Cardiac septum (tissue), 1 donor: ENCODE data around the gene ZNF791. TPM values are rescaled to one million over a fixed set of nuclear protein-coding genes. Genes with fewer than 3 reads are reported as not detected.
A peak's percentile ranks its signal among the peaks of the same experiment; 100 is the strongest.
"Not testable (repeated sequence)": the region's sequence is repeated elsewhere in the genome, so short reads cannot be mapped to it uniquely, and the experiment has no call there.

Experiments
- DNase-seq: peaks from one replicate; pipeline ENCODE4 v3.0.0-alpha.2; 2020; ENCODE audit warnings: low spot score
- intact Hi-C: fragments of 100-400 bp; cut with DNase I; formaldehyde crosslinking; loops from one replicate; pipeline ENCODE4 v1.14.0; 2022
- long read RNA-seq: library from polyadenylated mRNA; unstranded; transcript quantifications from one replicate; pipeline ENCODE4 v2.0.0, GENCODE V29; 2021
- total RNA-seq: library from RNA; stranded (reverse); fragmentation: NEBNext Ultra II Directional; extraction: Animal tissue kit (Norgen Biotek cat#: 25700); gene quantifications from one replicate; pipeline ENCODE4 v1.2.1, GENCODE V29; 2021
- donor health status: DM: no; HTN: no; CAD: no.

Gene ZNF791
- 14.8 TPM for total RNA-seq
- long read RNA-seq, full-length matches to known transcripts: 11 of 14 reads
- long read RNA-seq, partial matches to known transcripts: 1 of 14 reads
- long read RNA-seq, other reads (novel, unspliced or antisense): 2 of 14 reads

DNA sequence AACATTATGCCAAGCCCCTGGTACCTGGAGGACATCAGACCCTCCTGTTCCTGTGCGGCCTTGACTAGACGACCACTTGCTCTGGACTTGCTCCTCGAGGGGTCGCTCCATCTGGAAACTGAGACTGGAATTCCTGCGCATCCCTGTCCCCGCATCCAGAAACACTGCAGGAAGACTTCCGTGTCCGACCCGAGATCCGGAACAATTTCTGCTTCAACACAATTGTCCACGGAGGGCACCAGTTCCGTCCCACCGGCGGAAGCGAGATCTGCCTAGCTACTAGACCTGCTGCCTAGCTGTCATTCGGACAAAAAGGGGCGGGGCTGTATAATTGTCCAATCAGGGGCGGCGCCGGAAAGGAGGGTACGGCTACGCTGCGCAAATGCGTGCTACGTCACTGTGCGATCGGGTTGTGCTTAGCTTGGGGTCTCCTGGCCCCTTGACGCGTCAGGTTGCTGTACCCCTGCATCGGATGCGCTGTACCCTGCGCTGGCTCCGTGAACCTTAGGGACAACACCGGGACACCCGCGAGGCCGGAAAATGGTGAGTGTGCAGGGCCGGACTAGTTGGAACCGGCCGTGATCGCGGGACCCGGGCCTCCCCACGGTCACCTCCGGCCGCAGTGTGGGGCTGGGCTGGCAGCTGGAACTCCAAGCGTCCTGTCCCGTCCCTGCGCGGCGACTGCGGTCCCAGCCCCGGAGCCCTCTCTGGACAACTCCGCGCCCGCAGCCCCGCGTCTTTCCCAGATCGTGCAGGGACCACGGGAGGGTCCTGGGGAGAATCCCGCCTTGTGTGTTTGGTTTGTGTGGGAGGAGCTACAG, at the start of gene ZNF791, which contains the start of gene ZNF490:
ZNF791 (plus strand) TSS at position 381 of the 821 bp plus-strand sequence; CDS start at position 541, 160 bp downstream.
ZNF490 (minus strand) TSS at position 274 of the 821 bp plus-strand sequence; CDS start at position 141, 133 bp downstream.
- DNase-seq: peak; percentile 99
- intact Hi-C loops: loop anchor here (2.0 kb wide), 1 partner anchor 60 kb away; the partner anchor contains the start of gene ZNF564

DNA sequence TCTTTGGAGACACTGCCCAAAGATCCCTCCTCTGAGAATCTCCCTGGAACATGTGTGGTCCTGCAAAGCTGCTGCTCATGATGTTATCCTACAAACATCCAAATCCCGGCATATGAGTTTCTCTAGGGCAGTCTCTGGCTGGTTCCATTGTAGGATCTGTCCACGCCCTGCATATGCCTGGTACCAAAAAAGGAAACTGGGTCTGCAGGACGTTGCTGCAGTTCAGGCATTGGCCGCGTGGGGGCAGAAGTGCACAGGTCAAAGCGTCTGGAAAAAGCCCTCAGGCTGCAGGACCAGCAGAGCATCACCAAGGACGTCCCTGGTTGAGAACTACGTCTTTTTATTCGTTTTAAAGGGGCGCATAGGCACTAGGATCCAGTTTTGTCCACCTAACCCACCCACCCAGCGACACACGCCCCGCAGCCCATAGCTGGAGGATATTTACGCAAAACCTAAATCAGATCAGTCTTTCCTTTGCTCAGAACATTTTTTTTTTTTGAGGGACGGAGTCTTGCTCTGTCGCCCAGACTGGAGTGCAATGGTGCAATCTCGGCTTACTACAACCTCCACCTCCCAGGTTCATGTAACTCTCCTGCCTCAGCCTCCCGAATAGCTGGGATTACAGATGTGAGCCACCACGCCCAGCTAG, 46.6 kb upstream of the ZNF791 start:
- DNase-seq: peak; percentile 94
- intact Hi-C loops: loop anchor here (5.0 kb wide), 1 partner anchor 103 kb away; the partner anchor contains the start of genes MAN2B1 and WDR83

DNA sequence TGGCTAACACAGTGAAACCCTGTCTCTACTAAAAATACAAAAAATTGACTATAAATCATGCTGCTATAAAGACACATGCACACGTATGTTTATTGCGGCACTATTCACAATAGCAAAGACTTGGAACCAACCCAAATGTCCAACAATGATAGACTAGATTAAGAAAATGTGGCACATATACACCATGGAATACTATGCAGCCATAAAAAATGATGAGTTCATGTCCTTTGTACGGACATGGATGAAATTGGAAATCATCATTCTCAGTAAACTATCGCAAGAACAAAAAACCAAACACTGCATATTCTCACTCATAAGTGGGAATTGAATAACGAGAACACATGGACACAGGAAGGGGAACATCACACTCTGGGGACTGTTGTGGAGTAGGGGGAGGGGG, 44.3 kb upstream of the ZNF791 start:
- DNase-seq, intact Hi-C loops: not testable (repeated sequence)

DNA sequence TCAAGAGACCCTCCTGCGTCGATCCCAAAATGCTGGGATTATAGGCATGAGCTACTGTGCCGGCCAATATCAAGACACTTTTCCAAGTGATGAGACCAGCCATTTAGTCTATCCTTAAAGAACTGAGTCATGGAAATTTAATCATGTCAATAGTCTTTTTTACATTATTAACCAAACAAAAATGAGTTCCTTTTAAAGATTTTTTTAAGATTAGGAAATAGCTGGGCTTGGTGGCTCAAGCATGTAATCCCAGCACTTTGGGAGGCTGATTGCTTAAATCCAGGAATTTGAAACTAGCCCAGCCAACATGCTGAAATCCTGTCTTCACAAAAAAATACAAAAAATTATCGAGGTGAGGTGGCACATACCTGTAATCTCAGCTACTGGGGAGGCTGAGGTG, 42.8 kb upstream of the ZNF791 start:
- no peak for DNase-seq
- intact Hi-C loops: no loop called here

DNA sequence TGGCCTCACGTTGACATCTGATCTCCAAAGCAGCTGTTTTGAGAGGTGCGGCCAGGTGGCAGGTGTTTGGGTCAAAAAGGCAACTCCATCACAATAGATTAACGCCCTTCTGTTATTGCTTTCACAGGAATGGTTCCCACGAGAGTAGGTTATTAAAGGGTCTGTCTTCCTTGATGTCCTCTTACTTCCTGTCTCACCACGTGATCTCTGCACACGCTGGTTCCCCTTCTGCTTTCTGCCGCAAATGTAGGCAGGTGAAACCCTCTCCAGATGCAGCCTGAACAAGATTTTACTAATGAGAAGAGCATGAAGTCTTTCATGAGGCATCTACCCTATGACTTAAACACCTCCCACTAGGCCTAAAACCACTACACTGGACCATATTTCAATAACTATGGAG, 36.7 kb upstream of the ZNF791 start:
- intact Hi-C loops: no loop called here
- no peak for DNase-seq

DNA sequence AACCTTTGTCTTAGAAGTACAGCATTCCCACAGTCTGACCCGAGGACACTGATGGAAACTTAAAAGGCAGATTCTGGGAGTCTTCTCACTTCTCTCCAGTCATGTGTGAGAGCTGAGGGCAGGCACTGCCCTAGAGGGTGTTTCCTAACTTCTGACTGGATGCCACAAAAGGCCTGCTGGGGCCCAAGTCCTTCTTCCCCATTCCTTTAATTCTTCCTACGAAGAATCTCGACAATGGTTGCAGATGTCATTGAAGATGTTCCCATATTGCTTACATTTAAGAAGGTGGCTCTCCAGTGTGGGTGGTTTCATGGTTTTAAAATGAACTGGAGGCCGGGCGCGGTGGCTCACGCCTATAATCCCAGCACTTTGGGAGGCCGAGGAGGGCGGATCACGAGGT, 32.1 kb upstream of the ZNF791 start:
- intact Hi-C loops: no loop called here
- no peak for DNase-seq

DNA sequence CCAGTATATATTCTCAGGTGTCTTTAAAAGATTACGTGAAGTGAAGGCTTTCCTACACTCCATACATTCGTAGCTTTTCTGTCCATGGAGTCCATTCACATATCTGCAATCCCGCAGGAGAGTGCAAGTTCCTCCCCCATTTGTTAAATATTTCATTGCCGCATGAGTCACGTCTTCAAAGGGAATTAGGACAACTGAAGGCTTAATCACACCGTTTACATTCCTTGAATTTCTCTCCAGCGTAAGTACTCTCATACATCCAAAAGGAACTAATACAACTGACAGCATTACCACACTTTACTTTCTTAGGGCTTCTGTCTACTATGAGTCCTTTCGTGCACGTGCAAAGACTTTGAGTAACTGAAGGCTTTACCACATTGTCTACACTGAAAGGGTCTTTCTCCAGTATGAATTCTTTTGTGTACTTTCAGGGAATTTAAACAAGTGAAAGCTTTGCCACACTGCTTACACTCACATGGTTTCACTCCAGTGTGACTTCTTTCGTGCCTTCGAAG, 30.5 kb upstream of the ZNF791 start:
- intact Hi-C loops: no loop called here

DNA sequence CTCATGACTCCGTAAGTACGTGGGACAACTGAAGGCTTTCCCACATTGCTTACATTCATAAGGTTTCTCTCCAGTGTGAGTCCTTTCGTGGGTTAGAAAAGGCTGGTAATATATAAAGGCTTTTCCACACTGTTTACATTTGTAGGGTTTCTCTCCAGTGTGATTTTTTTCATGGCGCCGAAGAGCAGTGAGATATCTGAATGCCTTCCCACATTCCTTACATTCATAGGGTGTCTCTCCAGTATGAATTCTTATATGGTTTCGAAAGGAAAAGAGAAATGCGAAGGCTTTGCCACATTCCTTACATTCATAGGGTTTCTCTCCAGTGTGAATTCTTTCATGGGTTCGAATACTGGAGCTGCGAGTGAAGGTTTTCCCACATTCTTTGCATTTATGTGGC, 29.6 kb upstream of the ZNF791 start:
- intact Hi-C loops: no loop called here
- no peak for DNase-seq

More for the DNA sequence above, 30.5 kb upstream of the ZNF791 start:
- DNase-seq: no peak

DNA sequence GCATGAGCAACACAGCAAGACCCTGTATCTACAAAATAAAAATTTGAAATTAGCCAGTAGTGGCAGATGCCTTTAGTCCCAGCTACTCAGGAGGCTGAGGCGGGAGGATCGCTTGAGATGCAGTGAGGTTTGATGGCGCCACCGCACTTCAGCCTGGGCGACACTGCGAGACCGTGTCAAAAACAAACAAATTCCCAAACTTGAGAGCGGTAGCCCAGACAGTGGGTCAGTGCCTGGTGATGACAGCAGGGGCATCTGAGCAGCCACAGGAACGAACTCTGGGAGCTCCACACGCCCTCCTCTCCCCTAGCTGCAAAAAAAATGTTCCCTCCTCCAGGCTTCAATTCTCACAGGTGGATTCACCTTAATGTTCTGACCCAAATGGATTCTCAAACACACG, 14.2 kb upstream of the ZNF791 start:
- intact Hi-C loops: no loop called here
- no peak for DNase-seq

DNA sequence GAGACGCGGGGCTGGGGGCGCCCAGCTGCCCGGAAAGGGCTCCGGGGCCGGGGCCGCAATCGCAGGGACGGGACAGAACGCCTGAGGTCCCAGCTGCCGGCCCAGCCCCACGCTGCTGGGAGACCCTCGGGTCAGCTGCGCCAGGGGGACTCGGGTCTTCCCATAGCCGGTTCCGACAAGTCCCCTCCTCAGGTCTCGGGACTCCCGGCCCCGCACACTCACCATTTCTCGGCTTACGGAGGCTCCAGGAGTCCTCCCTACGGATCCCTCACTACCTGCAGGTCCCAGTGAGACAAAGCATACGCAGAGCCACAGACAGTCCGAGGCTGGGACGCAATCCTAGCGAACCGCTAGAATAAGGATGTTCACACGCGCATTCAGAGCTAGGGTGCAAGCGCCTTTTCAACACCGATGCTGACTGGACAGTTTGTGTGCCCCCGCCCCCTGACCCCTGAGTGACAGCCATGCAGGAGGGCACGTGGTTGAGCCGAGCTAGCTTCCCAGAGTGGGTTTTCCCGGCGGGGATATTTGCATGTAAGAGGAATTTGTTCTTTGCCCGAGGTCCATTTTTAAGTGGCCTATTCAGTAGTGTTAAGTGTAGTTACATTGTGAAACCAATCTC, 13.7 kb upstream of the ZNF791 start:
- no peak for DNase-seq
- intact Hi-C loops: no loop called here

DNA sequence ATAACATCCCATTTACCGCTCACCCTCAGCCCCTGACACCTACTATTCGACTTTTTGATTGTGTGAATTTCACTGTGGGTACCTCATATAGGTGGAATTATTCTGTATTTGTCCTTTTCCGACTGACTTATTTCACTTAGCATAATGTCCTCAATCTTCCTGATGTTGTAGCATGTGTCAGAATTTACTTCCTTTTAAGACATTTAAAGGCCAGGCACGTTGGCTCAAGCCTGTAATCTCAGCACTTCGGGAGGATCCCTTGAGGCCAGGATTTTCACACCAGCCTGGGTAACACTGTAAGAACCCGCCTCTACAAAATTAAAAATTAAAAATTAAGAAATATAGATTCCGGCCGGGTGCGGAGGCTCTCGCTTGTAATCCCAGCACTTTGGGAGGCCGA, 13.1 kb upstream of the ZNF791 start:
- DNase-seq: no peak
- intact Hi-C loops: no loop called here

DNA sequence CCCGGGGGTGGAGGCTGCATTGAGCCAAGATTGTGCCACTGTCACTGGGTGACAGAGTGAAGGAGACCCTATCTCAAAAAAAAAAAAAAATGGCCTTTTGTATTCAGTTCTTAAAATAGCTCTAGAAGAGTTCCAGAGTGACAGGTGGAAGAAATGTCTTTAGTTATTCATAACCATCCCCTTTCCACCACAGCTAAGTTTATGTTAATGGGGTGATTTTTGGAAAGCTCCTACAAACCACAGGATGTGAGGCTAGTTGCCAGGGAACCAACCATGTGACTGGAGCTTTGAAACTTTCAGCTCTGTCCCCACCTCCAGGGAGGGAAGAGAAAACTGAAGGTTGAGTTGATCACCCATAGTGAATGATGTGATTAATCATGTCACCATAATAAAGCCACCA, 7.0 kb upstream of the ZNF791 start:
- no peak for DNase-seq
- intact Hi-C loops: no loop called here

DNA sequence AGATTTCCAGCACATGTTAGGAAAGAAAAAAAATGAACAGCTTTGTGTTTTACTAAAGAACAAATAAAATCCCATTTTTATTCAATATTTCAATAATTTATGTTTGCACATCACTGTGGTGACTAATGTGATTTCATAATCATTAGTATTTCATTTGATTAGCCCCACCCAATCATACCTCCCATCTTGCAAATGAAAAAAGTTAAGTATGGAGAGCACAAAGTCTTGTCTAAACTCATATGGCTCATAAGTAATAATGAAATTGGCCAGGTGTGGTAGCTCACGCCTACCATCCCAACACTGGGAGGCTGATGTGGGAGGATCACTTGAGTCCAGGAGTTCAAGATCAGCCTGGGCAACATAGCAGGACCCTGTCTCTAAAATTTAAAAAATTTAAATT, 3.9 kb upstream of the ZNF791 start:
- intact Hi-C loops: no loop called here
- DNase-seq: no peak

DNA sequence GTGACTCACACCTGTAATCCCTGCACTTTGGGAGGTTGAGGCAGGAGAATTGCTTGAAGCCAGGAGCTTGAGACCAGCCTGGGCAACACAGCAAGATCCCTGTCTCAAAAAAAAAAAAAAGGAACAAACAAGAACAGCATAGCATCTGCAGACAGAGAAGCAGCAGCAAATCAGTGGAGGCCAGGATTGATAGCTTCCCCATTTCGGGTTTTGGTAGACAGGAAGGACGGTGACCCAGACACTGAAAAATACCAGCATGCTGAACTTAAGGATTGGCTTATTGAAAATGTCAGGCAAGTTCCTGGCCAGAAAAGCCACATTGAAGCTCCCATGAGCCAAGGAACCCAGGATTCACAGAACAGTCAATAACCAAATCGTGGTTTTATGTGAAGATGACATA, 3.1 kb upstream of the ZNF791 start:
- intact Hi-C loops: no loop called here
- no peak for DNase-seq

DNA sequence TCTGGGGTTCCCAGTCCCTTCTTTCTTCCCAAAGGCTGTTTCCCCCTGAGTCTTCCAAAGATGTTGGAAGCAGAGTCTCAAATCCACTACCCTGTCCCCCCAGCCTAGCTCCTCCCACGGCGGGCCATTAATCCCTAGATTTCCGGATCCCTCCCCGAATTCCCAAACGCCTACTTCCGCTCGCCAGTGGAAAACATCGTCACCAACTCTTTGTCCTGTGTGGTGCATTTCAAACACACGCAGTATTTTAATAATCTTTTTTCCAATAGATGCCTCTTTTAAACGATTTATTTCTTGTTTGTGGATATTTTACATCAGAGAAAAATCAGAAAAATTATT, 610 bp downstream of the ZNF791 start:
- peak; percentile 79 for DNase-seq
- intact Hi-C loops: loop anchor here (2.0 kb wide), 1 partner anchor 61 kb away; the partner anchor contains the start of gene ZNF564

DNA sequence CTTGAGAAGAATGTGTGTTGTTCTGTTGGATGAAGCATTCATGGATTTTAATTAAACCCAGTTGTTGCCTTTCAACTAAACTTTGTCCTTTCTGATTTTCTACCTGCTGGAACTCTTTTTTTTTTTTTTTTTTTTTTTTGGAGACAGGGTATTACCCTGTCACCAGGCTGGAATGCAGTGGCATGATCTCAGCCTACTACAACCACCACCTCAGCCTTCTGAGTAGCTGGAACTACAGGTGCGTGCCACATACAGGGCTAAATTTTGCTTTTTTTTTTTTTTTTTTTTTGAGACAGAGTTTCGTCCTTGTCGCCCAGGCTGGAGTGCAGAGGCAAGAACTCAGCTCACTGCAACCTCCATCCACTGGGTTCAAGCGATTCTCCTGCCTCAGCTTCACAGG, 6.9 kb downstream of the ZNF791 start:
- intact Hi-C loops: no loop called here
- no peak for DNase-seq

DNA sequence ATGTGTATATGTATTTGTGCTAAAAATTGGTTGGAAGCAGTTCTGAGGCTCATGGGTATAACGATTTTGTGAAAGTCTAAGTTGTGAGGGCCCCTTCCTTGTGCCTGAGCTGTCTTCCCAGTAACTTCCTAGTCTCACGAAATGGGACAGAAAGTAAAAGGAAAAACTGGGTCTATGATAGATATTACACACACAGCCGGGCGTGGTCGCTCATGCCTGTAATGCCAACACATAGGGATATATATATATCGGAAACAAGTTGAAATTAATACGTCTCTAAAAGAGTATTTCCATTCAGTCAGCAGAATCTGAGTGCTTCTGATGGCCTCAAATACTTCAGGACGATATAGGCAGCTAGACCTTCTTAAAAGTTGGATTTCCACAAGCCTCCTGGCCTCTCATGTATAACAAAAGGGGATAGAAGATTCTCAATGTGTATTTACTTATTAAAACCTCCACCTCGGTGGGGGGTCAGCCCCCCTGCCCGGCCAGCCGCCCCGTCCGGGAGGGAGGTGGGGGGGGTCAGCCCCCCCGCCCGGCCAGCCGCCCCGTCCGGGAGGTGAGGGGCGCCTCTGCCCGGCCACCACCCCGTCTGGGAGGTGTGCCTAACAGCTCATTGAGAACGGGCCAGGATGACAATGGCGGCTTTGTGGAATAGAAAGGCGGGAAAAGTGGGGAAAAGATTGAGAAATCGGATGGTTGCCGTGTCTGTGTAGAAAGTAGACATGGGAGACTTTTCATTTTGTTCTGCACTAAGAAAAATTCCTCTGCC, 10.7 kb downstream of the ZNF791 start:
- DNase-seq, intact Hi-C loops: not testable (repeated sequence)

DNA sequence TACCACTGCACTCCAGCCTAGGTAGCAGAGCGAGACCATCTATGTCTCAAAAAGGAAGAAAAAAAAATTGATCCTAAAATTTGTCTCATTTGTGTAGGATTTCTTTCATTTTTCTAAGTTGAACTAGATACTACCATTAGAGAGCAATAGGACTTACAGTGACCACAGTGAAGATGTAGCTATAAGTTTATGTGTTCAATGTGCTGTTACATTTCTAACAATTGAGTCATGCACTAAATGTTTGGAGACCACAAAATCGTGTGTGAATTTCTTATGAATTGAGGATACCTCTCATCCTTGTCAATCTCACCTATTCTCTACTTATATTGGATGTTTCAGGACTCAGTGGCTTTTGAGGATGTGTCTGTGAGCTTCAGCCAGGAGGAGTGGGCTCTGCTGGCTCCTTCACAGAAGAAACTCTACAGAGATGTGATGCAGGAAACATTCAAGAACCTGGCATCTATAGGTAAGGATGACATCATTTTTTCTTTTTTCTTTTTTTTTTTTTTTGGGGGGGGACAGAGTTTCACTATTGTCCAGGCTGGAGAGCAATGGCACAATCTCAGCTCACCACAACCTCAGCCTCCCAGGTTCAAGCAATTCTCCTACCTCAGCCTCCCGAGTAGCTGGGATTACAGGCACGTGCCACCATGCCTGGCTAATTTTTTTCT, 12.8 kb downstream of the ZNF791 start:
- intact Hi-C loops: no loop called here
- DNase-seq: no peak

DNA sequence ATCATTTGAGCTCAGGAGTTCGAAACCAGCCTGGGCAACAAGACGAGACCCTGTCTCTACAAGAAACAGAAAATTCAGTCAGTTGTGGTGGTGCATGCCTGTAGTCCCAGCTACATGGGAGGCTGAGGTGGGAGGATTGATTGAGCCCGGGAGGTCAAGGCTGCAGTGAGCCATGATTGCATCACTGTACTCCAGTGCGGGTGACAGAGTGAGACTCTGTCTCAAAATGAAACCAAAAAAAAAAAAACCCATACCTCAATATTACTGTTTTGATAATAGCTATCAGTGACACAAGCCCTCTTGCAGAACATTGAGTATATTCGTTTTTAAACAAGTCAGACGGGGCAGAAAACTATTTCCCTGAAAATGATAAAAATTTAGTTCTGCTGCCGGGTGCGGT, 16.2 kb downstream of the ZNF791 start:
- intact Hi-C loops: no loop called here
- no peak for DNase-seq
